ENCODE measurements around the gene ADIPOR1. TPM values are rescaled to one million over a fixed set of nuclear protein-coding genes. Genes with fewer than 3 reads are reported as not detected.

Gene ADIPOR1
- total and polyA plus RNA-seq, 2 of the 4 experiments (the other 2 are of a cell fraction): 82.7 to 92.5 TPM

DNA sequence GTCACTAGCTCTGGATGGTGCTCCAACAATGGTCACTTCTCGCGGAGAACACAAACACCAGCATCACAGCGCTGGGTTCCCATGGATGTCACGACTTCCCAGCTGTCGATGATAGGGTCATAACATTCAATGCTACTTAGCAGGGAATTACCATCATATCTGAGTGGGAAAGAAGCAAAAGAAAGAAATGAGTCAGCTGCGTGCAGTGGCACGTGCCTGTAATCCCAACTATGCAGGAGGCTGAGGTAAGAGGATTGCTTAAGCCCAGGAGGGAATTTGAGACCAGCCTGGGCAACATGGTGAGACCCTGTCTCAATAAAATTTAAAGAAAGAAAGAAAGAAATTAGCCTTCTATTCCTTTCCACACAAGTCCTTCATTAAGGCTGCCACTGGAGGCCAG, 65.6 kb downstream of the ADIPOR1 start:
- no peak for DNase-seq
- H3K4me1 ChIP-seq (ENCODE audit: control insufficient read depth, insufficient read depth, low read length): no peaks in the 10 kb centered on the region
- in situ Hi-C loops (cut with MboI; ENCODE audit: low sequenced_read_pairs): no loop called here
- no peaks in the 10 kb centered on the region for H3K9me1 ChIP-seq (ENCODE audit: insufficient read depth, low read length)
- no peak overlapping the region for H2AK5ac ChIP-seq (ENCODE audit: low read depth, low read length)
- dilution Hi-C loops (cut with HindIII; ENCODE audit: low sequenced_read_pairs, unreplicated experiment): no loop called here
- BruUV-seq (replicated peaks): no TSS peak
- H3K79me1 ChIP-seq (ENCODE audit: low read depth in 1 of 2, low read length in 2 of 2): peaks cover 4 to 5% of the 10 kb centered on the region in 2 experiments; a peak in 2 of 4 replicates
- H2AFZ ChIP-seq (replicated peaks; ENCODE audit: low read length, poor library complexity): no peak overlapping the region
- no peaks in the 10 kb centered on the region for H3K27me3 ChIP-seq (ENCODE audit: control insufficient read depth, insufficient read depth, low read length)
- H3K4me2 ChIP-seq (ENCODE audit: low read depth, low read length): no peak overlapping the region
- H4K5ac ChIP-seq (ENCODE audit: low read depth, low read length): no peak overlapping the region
- no peaks in the 10 kb centered on the region for H4K20me1 ChIP-seq (ENCODE audit: insufficient read depth, low read length)
- POLR2A ChIA-PET (ENCODE audit: unreplicated experiment): no interaction called here
- H2BK120ac ChIP-seq (ENCODE audit: low read depth, low read length): no peak overlapping the region
- H2BK20ac ChIP-seq (ENCODE audit: low read depth, low read length): no peak overlapping the region
- no peak overlapping the region for H2BK5ac ChIP-seq (ENCODE audit: low read depth, low read length, poor library complexity, severe bottlenecking)
- H3K36me3 ChIP-seq (ENCODE audit: control insufficient read depth, insufficient read depth, low read length): peaks cover 25% of the 10 kb centered on the region
- H3K14ac ChIP-seq (replicated peaks; ENCODE audit: low read depth, low read length): no peak overlapping the region
- H3K4me3 ChIP-seq (ENCODE audit: insufficient read depth, low read depth, low read length): no peak overlapping the region
- ATAC-seq (ENCODE audit: low read depth): no peak
- H2AK9ac ChIP-seq (replicated peaks; ENCODE audit: low read depth, low read length, poor library complexity): no peak overlapping the region
- no peak overlapping the region for H3K23ac ChIP-seq (ENCODE audit: low read depth, low read length)
- H4K8ac ChIP-seq (ENCODE audit: low read depth in 2 of 2, low read length in 2 of 2): no peak overlapping the region
- TF ChIP-seq MAFK (IDR thresholded peaks at IDR 0.05; ENCODE audit: low read depth, low read length): no peak
- TF ChIP-seq NFE2L2 (IDR thresholded peaks at IDR 0.05; ENCODE audit: low read depth, low read length): no peak
- no peak for TF ChIP-seq CEBPB (IDR thresholded peaks at IDR 0.05; ENCODE audit: low read depth, low read length)
- no peak for TF ChIP-seq MAZ (IDR thresholded peaks at IDR 0.05; ENCODE audit: borderline replicate concordance, low read depth, low read length)
- TF ChIP-seq RAD21 (IDR thresholded peaks at IDR 0.05; ENCODE audit: low read length): no peak
- TF ChIP-seq, protein P1, sequence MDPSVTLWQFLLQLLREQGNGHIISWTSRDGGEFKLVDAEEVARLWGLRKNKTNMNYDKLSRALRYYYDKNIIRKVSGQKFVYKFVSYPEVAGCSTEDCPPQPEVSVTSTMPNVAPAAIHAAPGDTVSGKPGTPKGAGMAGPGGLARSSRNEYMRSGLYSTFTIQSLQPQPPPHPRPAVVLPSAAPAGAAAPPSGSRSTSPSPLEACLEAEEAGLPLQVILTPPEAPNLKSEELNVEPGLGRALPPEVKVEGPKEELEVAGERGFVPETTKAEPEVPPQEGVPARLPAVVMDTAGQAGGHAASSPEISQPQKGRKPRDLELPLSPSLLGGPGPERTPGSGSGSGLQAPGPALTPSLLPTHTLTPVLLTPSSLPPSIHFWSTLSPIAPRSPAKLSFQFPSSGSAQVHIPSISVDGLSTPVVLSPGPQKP (IDR thresholded peaks at IDR 0.05; ENCODE audit: borderline replicate concordance, low read depth, low read length): no peak
- TF ChIP-seq, protein P2, sequence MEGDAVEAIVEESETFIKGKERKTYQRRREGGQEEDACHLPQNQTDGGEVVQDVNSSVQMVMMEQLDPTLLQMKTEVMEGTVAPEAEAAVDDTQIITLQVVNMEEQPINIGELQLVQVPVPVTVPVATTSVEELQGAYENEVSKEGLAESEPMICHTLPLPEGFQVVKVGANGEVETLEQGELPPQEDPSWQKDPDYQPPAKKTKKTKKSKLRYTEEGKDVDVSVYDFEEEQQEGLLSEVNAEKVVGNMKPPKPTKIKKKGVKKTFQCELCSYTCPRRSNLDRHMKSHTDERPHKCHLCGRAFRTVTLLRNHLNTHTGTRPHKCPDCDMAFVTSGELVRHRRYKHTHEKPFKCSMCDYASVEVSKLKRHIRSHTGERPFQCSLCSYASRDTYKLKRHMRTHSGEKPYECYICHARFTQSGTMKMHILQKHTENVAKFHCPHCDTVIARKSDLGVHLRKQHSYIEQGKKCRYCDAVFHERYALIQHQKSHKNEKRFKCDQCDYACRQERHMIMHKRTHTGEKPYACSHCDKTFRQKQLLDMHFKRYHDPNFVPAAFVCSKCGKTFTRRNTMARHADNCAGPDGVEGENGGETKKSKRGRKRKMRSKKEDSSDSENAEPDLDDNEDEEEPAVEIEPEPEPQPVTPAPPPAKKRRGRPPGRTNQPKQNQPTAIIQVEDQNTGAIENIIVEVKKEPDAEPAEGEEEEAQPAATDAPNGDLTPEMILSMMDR (conservative IDR thresholded peaks at IDR 0.05; ENCODE audit: low read depth, low read length): no peak
- no peak for TF ChIP-seq CHD1 (IDR thresholded peaks at IDR 0.05; ENCODE audit: low read depth, low read length)
- no peak for TF ChIP-seq FOS (IDR thresholded peaks at IDR 0.05; ENCODE audit: low read depth, low read length)
- TF ChIP-seq, protein P3, sequence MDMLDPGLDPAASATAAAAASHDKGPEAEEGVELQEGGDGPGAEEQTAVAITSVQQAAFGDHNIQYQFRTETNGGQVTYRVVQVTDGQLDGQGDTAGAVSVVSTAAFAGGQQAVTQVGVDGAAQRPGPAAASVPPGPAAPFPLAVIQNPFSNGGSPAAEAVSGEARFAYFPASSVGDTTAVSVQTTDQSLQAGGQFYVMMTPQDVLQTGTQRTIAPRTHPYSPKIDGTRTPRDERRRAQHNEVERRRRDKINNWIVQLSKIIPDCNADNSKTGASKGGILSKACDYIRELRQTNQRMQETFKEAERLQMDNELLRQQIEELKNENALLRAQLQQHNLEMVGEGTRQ (IDR thresholded peaks at IDR 0.05; ENCODE audit: low read depth, low read length): no peak
- no peak for TF ChIP-seq RCOR1 (IDR thresholded peaks at IDR 0.05; ENCODE audit: insufficient replicate concordance, low read length)
- TF ChIP-seq RFX5 (IDR thresholded peaks at IDR 0.05; ENCODE audit: low read depth, low read length): no peak
- no peak for TF ChIP-seq SMC3 (IDR thresholded peaks at IDR 0.05; ENCODE audit: low read depth, low read length)
- no peak for TF ChIP-seq BHLHE40 (IDR thresholded peaks at IDR 0.05; ENCODE audit: low read depth, low read length)
- TF ChIP-seq MXI1 (IDR thresholded peaks at IDR 0.05; ENCODE audit: borderline replicate concordance, low read depth, low read length): no peak
- TF ChIP-seq POLR2A (IDR thresholded peaks at IDR 0.05; ENCODE audit: low read depth, low read length): no peak
- no peak overlapping the region for H2BK15ac ChIP-seq (ENCODE audit: low read depth, low read length)
- H3K9ac ChIP-seq (ENCODE audit: low read depth, low read length): no peak overlapping the region
- H3K9me3 ChIP-seq (ENCODE audit: control insufficient read depth, insufficient read depth, low read length): no peaks in the 10 kb centered on the region
- H3K27ac ChIP-seq (ENCODE audit: insufficient read depth, low read length): no peak overlapping the region
- 100% methylated on average over 3 of the region's 7 CpGs; no CpG with 5 or more reads in 1 of the 2 experiments for WGBS, 2 experiments (ENCODE audit: extremely low coverage in 2 of 2, insufficient read length in 1 of 2)
- no peak overlapping the region for H4K91ac ChIP-seq (ENCODE audit: insufficient read depth, low read depth, low read length)
- intact Hi-C loops (cut with micrococcal nuclease): no loop called here
- no peak overlapping the region for H3K56ac ChIP-seq (ENCODE audit: extremely low read depth, insufficient read depth, low read length)
- H3K18ac ChIP-seq (ENCODE audit: low read depth, low read length): no peak overlapping the region
- CTCF ChIA-PET: no interaction called here
- H3K4ac ChIP-seq (ENCODE audit: low read depth, low read length): no peak overlapping the region

Data from IMR-90 (cell line).